Right lung (tissue), 10 donors: Measurements from ENCODE around the gene UBXN1. TPM values are rescaled to one million over a fixed set of nuclear protein-coding genes. Genes with fewer than 3 reads are reported as not detected.
A peak's percentile ranks its signal among the peaks of the same experiment; 100 is the strongest.

Source experiments
- DNase-seq, 2 donors: peaks; one replicate each; pipeline ENCODE4 v3.0.0-alpha.2; 2013
- long read RNA-seq, 8 donors: transcript quantifications; one replicate each; lab custom pipeline, GENCODE V29; 2026
- polyA plus RNA-seq, 5 donors: library from polyadenylated mRNA; unstranded; fragments of 120-200 nt; gene quantifications; one replicate each; pipeline versions ENCODE4 v1.2.1 to v1.2.3, GENCODE V29; 2013; ENCODE audit warnings: inconsistent platforms in 1 of 5, low replicate concordance in 1 of 5; ENCODE audit not compliant: insufficient read length in 5 of 5, insufficient read depth in 1 of 5

The UBXN1 gene, protein sequence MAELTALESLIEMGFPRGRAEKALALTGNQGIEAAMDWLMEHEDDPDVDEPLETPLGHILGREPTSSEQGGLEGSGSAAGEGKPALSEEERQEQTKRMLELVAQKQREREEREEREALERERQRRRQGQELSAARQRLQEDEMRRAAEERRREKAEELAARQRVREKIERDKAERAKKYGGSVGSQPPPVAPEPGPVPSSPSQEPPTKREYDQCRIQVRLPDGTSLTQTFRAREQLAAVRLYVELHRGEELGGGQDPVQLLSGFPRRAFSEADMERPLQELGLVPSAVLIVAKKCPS
- 100 to 1,000 TPM; 132 to 176 (median 145) TPM for polyA plus RNA-seq
- long read RNA-seq, donor 1, transcript UBXN1-217 (10 exons, 943 nt), result minor isoform, 5 of 105 reads
- long read RNA-seq, donor 1, transcript UBXN1-216 (5 exons, 739 nt), result minor isoform, 21 of 105 reads
- long read RNA-seq, donor 1, transcript UBXN1-202 (9 exons, 1,153 nt), result major isoform, 52 of 105 reads
- long read RNA-seq, donor 1, partial matches to known transcripts, result 23 of 105 reads
- long read RNA-seq, donor 1, other reads (novel, unspliced or antisense), result 0 of 105 reads
- long read RNA-seq, donor 2, transcript UBXN1-202 (9 exons, 1,153 nt), result major isoform, 48 of 65 reads
- long read RNA-seq, donor 2, partial matches to known transcripts, result 8 of 65 reads
- long read RNA-seq, donor 2, other reads (novel, unspliced or antisense), result 0 of 65 reads
- long read RNA-seq, donor 3, transcript UBXN1-216 (5 exons, 739 nt), result minor isoform, 23 of 102 reads
- long read RNA-seq, donor 3, transcript UBXN1-206 (8 exons, 1,257 nt), result minor isoform, 5 of 102 reads
- long read RNA-seq, donor 3, transcript UBXN1-202 (9 exons, 1,153 nt), result major isoform, 37 of 102 reads
- long read RNA-seq, donor 3, partial matches to known transcripts, result 31 of 102 reads
- long read RNA-seq, donor 3, other reads (novel, unspliced or antisense), result 0 of 102 reads
- long read RNA-seq, donor 4, transcript UBXN1-216 (5 exons, 739 nt), result minor isoform, 14 of 56 reads
- long read RNA-seq, donor 4, transcript UBXN1-202 (9 exons, 1,153 nt), result major isoform, 27 of 56 reads
- long read RNA-seq, donor 4, partial matches to known transcripts, result 14 of 56 reads
- long read RNA-seq, donor 4, other reads (novel, unspliced or antisense), result 0 of 56 reads
- long read RNA-seq, donor 5, transcript UBXN1-202 (9 exons, 1,153 nt), result major isoform, 84 of 123 reads
- long read RNA-seq, donor 5, transcript UBXN1-216 (5 exons, 739 nt), result minor isoform, 22 of 123 reads
- long read RNA-seq, donor 5, partial matches to known transcripts, result 11 of 123 reads
- long read RNA-seq, donor 5, other reads (novel, unspliced or antisense), result 0 of 123 reads
- long read RNA-seq, donor 6, transcript UBXN1-202 (9 exons, 1,153 nt), result major isoform, 68 of 105 reads
- long read RNA-seq, donor 6, transcript UBXN1-216 (5 exons, 739 nt), result minor isoform, 20 of 105 reads
- long read RNA-seq, donor 6, partial matches to known transcripts, result 6 of 105 reads
- long read RNA-seq, donor 6, other reads (novel, unspliced or antisense), result 0 of 105 reads
- long read RNA-seq, donor 7, transcript UBXN1-202 (9 exons, 1,153 nt), result major isoform, 44 of 60 reads
- long read RNA-seq, donor 7, partial matches to known transcripts, result 7 of 60 reads
- long read RNA-seq, donor 7, other reads (novel, unspliced or antisense), result 0 of 60 reads
- long read RNA-seq, donor 8, transcript UBXN1-202 (9 exons, 1,153 nt), result major isoform, 38 of 48 reads
- long read RNA-seq, donor 8, transcript UBXN1-216 (5 exons, 739 nt), result minor isoform, 8 of 48 reads
- long read RNA-seq, donor 8, partial matches to known transcripts, result 0 of 48 reads
- long read RNA-seq, donor 8, other reads (novel, unspliced or antisense), result 0 of 48 reads

DNA sequence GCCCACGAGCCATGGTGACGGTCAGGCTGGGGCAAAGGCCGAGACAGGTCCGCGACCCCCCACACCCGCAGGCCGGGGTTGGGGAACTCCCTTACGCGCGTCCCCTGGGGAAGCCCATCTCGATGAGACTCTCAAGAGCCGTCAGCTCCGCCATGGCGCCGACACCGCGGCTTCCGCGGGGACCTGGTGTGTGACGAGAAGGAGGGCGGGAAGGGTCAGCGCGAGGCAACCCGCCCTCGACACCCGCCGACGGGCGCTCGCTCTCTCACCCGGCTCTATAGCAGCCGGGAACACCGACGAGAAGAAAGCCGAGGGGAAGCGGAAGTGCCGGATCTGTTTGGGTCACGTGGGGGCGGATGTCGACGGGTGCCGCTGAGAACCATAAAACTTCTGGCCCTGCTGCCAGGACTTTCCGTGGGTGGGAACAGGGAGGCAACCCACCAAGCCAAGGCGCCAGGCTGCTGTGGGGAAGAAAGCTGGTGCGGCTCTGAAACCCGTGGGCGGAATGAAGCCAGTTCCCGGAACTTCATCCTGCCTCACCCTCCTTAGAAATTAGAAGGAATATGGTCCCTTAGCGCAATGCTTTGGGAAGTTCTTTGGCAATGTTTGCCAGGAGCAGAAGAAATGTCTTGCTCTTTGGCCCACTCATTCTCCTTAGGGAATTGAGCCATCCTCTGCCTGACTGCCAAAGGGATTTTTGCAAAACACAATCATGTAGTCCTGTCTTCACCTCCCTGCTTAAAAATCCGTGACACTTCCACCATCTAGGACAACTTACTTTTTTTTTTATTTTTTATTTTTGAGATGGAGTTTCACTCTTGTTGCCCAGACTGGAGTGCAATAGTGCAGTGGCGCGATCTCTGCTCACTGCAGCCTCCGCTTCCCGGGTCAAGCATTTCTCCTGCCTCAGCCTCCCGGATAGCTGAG, at the start of gene UBXN1:
Gene UBXN1, minus strand, starts transcription at position 304 of the 927 bp plus-strand sequence. Its CDS starts 150 bp downstream, at position 154.
- DNase-seq, result peak; percentile 87 to 89

DNA sequence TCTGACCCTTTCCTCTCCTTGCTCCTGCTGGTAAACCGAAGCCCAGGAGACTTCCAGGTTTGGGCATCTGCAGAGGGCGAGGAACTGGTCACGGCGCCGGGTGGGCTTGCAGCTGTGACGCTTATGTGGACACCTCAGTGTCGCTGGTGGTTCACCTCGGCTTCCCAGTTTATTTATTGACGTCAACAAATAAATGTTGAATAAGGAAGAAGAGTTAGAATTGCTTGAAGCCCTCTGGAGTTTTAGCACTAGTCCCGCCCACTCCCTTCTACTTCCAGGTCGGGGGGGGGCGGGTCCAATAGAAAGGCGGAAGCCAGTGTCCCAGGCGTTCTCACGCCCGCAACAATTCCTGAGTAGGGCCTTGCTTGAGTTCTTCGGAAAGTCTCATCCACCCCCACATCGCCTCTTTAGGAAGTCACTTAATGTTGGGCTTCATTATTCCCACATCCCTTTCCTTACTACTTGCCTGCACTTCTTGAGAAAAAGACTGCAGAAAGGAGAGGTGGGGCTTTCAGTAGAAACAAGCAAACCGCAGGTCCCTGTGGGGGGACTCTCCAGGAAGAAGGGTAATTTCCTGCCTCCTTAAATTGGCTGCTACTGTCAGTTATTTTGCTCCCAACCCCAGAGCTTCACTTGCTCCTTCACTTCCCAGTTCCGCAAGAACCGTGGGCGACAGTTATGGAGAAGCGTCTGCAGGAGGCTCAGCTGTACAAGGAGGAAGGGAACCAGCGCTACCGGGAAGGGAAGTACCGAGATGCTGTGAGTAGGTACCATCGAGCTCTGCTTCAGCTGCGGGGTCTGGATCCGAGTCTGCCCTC, 49.5 kb upstream of the UBXN1 start, which contains the start of gene TTC9C:
Gene TTC9C, plus strand, starts transcription at position 316 of the 818 bp plus-strand sequence. Its CDS starts 363 bp downstream, at position 679.
- peak; percentile 83 to 84 for DNase-seq

DNA sequence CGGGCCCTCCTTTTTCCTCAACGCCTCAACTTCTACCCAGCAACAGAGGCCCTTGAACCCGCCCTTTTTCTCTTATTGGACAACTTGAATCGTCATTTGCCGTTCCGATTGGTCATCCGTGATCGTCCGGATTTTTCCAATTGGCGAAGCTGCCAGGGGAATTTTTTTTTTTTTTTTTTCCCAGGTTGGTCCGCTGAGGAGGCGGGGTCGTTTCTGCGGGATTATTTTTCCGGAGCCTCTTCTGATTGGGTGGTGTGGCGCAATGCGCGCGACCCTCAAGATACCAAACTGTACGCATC, 48.9 kb upstream of the UBXN1 start:
- DNase-seq, result peak; percentile 97 to 98

DNA sequence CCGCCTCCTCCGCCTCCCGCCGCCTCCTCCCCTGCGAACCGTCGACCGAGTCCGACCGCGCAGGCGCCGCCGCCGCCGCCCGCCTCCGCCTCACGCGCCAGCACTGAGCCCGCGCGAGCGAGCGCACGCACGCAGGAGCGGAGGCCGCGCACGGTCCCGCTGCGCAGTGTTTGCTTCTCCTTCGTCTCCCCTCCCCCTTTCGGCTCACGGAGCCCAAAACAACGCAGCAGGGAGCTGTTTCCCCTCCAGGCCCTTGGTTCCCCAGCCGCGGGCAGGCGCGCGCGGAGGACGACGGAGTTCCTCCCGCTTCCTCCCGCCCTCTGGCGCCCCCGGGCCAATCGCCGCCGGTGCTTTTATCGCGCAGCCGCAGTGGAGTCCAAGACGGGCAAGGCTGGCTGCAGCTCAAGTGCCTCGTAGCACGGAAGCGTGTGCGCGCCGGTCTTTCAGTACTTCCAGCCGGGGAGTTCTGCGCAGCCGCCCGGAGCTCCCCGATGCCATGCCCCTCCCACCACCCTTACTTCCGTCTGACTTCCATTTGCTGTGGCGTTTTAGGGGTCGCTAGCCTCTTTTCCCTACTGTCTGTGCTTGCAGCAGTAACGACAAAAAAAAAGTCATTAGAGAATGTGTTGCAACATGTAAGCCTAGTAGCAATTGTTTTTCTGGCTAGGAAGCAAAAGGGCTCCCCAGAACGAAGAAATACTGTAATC, 48.4 kb upstream of the UBXN1 start, which contains the start of gene HNRNPUL2:
Gene HNRNPUL2, minus strand, starts transcription at position 293 of the 707 bp plus-strand sequence. CDS start 301 bp downstream, outside the sequence.
- DNase-seq, result peak; percentile 99

DNA sequence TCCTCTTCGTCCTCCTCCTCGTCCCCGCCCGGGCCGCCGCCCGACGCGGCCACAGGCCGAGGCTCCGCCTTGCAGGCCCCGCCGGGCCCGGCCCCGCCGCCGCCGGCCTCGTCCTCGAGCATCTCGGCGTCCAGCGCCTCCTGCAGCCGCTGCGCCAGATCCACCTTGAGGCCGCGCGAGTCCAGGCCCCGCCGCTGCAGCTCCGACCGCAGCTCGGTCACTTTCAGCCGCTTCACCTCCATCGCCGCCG, 48.0 kb upstream of the UBXN1 start:
- DNase-seq, result no peak

DNA sequence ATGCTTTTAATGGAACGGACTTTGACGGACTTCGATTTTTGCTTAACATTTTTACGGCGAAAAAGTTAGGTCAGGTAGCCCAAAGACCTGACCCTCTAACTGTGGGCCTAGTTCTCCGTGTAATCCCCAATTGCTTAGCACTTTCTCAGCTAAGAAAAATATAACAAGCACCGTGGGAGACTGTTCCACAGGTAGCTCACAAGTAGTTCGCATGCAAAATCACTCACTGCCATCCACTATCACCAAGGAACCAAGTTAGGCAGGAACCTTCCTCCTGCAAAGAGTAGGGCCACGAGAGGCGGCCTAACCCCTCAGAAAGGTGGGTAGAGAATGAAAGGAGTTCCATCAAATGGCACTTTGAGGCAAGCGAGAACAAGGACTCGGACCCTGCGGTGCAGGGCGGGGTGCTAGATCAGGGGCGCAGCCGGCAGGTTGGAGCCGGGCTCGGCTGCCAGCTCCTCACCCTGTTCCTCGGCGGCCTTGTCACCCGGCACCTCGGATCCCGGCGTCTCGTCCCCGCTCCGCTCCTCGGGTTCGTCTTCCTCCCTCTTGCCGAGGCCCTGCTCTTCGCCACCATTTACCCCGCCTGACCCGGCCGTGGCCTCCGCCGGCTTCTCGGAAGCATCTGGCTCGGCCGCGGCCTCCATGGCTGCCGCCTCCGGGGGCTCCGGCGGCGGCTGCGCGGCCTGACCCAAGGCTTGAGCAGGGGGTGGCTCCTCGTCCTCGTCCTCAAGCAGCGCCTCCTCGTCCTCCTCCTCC, 47.5 kb upstream of the UBXN1 start:
- DNase-seq, result no peak

DNA sequence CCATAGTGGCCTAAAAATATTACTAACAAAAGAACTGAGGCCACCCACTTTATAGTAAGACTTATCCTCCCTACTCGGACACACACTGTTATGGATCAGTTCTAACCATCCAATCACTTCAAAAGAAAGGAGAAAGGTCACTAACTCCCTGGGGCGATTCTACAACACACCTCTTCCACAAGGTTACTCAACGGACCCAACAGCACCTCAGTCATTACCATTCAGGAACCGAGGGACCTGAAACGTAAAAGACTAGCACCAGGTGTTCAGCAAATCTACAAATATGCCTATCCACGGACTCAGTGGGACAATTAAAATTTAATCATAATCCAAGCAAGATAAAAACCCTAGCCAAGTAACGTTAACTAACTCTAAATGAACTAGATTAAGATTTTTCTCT, 46.8 kb upstream of the UBXN1 start:
- DNase-seq, result no peak

DNA sequence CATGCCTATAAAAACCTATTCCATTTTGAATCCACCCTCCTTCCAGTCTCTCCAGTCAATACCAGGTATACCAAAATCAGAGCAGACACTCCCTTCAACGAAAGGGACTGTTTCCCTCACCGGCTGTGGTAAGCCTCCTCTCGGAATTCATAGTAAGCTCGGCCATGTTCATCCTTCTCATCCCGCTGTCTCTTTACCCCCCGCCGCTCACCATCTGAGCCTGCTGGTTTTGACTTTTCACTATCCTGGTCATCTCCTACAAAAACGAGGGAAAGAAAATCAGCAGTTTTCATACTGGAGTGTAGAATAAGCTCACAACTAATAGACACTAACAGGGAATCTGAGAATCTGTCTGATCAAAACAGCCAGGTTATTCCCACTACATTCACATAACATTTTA, 45.3 kb upstream of the UBXN1 start:
- no peak for DNase-seq

DNA sequence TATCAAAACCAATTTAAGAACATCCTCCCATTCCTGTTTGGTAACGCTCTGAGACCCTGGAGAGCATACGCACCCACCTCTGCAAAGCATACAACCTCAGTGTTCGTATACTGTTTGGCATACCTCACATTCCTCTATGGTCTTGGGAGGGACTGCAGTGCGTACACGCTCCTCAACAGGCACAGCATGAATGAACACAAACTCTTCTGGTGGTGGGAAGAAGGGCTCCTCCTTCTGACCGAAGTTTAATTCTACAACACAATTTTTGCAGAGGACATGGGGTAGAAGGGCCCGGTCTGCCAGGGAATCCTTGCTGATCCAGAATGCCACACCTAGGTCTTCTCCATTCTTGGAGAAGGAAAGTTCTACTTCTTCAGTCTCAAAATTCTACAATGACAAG, 43.1 kb upstream of the UBXN1 start:
- no peak for DNase-seq

DNA sequence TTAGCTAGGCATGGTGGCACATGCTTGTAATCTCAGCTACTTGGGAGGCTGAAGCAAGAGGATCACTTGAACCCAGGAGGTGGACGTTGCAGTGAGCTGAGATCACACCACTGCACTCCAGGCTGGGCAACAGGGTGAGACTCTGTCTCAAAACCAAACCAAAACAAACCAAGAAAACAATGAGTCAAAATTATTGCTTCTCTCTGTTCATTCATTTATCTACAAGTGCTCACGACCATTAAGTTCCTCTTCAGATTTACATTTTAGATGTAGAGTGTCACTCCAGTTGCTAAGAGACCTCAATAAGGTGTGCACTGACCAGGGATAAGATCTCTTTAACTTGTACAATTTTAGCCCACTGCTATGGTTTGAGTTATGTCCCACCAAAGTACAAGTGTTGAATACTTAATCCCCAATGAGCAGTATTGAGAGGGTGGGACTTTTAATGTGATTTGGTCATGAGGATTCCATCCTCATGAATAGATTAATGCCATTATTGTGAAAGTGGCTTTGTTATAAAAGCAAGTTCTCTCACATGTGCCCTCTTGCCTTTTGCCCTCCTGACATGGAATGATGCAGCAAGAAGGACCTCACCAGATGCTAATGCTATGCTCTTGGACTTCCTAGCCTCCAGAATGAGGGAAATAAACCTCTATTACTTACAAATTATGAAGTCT, 40.6 kb upstream of the UBXN1 start:
- no peak for DNase-seq

DNA sequence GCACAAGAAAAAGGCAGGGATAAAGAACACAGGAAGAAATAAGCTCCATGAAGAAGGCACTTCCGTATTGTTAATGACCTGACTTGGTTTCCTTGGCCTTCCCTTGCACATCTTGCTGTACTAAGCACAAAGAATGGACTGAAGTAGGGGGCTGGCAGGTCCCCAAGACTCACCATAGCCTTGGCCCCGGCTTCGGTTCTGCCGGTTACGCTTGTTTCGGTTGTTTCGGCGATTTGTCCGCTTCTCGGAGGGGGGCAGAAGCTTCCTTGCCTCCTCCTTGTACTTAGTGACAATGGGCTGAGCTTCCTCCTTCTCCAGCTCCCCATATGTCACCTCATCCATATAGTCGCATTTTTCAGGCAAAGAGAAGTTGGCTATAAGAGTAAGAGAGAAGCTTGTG, 37.9 kb upstream of the UBXN1 start:
- no peak for DNase-seq

DNA sequence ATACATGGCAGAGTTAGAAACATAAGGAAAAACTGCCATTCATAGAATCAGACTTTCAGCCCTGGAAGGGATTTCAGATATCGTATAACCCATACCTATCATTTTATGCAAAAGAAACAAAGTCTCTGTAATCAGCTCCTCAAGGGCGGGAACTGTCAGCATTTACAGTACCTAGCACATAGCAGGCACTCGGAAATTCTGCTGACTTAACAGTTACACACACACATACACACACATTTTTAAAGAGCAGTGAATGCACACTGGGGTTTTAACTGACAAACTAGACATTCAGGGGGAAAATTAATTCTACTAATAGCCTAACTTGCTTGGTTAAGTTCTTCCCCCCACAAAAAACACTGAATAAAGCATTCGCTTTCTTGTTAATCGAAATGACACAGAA, 37.3 kb upstream of the UBXN1 start:
- DNase-seq, result no peak

DNA sequence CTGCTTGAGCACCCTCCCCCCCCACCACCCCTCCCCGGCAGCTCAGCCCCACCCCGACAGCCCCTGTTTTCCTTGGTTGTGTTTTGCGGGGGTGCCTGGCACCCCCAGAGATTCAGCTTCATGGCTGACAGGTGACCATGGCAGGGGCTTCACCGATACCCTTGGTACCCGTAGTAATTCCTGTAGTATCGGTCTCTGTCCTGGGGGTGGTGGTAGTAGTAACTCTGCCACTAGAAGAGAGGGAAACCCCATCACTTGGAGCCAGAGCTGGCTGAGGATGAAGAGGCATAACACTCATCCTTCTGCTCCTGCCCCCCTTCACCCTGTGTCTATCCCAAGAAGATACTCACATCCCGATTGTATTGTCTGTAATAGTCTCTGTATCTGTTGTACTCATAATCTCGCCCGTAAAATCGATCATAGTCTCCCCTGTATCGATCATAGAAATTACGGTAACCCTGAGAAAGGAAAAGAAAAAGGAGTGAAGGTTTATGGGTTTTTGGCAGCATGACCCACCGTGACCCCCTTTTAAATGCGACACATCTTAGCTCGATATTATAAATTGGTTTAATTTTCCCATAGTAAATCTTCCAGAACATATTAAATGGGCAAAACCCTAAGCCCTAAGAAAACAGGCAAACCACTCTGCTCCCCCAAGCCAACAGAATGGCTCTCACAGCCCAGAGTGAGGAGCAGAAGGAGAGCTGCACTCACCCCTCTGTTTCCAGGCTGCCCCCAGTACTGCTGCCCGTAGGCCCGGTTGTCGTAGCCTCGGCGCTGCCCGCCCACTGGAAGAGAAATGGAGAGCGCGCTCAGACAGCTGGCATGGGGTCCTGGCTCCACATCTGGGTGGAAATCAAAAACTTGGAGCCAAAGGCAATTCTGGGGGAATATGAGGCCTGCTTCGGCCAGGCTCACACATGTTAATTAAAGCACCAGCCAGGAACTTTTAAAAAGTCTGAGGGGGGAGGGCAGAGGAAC, 36.6 kb upstream of the UBXN1 start:
- DNase-seq, result no peak

DNA sequence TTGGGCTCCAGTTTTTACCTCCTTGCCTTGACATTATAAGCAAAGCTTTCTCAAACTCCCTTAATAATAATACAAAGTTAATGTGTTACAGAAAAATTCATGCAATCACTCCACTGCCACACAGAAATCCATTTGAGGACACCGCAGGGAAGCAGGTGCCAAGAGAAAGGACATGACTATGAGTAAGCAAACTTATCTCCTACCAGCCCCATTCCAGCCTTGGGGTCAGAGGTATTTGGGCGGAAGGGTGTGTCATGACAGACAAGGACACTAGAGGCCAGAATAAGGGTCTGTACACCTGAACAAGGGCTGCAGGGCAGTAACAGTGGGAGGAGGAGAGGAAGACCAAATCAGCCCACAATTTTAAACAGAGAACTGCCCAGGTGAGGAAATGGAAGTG, 34.5 kb upstream of the UBXN1 start:
- DNase-seq, result no peak

DNA sequence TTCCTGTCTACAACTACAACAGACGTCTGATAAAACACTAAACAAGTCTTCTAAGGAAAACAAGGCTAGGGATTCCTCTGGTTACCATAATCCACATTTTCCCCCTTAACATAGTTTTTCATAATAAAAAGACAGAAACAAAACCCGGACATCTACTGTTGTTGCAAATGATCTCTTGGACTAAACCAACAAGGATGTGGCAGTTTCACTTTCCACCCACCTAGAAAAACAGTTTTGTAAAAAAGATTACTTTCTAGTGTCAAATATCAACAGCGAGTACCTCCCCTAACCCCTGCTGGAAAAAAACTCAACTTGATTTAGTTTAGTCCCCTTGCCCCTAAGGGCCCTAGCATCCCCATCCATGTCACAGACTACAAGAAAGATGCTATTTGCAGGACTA, 34.0 kb upstream of the UBXN1 start:
- DNase-seq, result no peak
